ENCODE measurements around the gene BPIFB3.

Gene BPIFB3

DNA sequence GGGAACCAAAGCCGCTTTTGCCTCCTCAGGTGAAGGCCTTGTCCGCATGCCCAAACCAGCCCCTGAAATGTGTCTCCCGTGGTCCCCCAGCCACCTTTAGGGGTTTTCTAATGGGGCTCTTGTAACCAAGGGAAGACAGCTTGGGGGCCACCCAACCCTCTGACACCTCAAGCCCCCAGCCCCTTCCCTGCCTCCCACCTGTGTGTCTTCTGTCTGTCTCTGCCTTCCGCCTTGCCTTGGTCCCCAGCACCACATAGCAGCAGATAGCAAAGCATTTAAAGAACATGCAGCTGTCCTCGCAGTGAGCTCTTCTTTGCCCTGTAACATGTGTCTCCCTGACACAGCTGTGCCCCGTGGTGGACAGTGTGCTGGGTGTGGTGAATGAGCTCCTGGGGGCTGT is 9.6 kb downstream of the BPIFB3 start:
- no peak for DNase-seq

DNA sequence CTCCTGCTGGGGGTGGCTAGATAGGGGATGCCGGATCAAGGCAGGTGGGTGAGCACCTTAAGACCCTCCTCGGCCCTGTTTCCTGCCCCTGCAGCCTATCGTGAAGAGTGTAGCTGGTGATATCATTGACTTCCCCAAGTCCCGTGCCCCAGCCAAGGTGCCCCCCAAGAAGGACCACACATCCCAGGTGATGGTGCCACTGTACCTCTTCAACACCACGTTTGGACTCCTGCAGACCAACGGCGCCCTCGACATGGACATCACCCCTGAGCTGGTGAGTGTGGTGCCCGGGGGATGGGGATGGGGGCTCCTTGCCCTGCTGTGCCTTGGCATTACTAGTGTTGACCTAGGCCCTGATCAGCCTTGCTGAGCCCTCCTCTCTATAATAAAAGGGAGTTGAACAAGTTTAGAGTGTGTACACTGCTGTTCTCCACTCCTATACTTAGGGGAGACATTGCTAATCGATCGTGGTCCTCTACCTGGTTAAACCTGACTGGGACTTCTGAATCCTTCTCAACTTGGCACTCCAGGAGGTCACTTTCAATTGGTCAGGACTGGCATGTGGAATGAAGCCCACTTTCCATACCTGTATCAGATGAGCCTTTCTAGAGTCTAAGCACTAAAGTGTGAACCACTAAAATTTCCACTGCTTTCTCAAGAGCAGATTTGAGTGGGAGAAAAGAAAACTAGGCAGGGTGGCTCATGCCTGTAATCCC is 11.0 kb downstream of the BPIFB3 start:
- DNase-seq = no peak

DNA sequence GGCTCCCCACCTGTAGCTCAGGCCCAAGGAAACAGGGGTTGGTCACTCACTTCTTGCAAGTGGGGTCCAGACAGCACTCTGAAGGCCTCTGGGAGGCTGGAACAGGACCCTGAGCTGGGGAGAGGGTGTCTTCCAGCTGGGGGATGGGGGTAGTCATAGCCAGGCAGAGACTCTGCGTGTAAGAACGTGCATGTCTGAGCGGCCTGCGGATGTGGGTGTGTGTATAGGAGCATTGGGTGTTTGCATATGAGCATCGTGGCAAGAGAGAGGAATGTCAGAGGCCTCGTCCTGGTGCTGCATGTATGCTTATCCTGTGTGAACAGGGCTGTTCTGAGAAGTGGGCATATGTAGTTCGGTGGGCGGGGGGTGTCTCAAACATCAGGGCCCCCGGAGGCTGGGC is 12.1 kb downstream of the BPIFB3 start:
- no peak for DNase-seq

DNA sequence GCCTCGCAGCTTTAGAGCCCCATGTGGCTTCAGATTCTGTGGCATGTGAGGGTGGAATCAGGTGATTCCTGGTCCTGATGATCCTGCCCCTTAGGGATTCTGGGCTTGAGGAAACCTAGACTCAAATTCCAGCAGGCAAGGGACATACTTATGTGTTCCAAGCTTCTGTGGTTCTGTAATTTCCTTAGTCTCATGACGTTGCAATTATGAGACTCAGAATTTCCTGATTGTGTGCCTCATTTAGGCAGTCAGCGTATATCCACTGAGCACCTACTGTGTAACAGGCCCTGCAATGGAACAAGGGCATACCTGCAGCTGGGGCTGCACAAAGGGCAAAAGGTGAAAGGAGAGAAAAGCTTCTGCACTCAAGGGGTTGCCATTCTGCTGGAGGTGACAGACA is 14.1 kb downstream of the BPIFB3 start:
- DNase-seq = no peak

DNA sequence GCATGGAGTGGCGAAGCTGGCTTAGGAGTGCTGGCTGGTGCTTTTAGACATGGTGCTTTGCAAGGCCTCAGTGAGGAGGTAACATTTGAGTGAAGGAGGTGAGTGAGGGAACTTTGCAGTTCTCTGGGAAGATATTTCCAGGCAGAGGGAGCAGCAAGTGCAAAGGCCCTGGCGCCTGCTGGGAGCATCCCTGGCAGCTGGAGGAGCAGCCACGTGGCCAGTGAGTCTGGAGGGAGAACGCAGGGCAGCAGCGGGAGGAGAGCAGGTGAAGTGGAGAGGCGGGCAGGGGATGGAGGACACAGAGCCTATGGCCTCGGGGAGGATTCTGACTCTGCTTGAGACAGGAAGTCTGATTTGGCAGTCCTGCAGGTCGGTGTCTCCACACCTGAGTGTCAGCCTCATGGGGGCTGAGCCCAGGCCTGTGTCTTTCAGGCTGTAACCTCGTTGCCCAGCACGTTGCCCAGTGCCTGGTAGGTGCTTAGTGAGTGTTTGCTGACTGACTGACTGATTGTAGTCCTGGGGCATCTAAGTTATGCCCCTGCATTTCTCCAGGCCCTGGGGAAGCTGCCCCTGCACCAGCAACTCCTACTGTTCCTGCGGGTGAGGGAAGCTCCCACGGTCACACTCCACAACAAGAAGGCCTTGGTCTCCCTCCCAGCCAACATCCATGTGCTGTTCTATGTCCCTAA is 14.7 kb downstream of the BPIFB3 start:
- DNase-seq = no peak

DNA sequence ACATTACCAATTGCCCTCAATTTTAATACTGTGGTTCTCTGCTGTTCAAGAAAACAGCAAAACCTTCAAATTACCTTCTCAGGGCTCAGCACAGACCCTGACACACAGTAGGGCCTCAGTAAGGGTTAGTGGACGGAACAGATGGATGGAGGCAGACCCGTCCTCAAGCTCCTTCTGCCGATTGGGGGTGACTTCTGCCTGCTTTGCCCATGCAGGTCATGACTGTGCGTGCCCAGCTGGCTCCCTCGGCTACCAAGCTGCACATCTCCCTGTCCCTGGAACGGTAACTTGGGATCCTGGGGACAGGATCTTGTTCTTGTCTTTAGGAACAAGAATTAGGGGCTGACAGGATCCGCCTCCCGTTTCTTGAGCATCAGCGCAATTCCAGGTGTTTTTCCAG is 16.0 kb downstream of the BPIFB3 start:
- DNase-seq = no peak

DNA sequence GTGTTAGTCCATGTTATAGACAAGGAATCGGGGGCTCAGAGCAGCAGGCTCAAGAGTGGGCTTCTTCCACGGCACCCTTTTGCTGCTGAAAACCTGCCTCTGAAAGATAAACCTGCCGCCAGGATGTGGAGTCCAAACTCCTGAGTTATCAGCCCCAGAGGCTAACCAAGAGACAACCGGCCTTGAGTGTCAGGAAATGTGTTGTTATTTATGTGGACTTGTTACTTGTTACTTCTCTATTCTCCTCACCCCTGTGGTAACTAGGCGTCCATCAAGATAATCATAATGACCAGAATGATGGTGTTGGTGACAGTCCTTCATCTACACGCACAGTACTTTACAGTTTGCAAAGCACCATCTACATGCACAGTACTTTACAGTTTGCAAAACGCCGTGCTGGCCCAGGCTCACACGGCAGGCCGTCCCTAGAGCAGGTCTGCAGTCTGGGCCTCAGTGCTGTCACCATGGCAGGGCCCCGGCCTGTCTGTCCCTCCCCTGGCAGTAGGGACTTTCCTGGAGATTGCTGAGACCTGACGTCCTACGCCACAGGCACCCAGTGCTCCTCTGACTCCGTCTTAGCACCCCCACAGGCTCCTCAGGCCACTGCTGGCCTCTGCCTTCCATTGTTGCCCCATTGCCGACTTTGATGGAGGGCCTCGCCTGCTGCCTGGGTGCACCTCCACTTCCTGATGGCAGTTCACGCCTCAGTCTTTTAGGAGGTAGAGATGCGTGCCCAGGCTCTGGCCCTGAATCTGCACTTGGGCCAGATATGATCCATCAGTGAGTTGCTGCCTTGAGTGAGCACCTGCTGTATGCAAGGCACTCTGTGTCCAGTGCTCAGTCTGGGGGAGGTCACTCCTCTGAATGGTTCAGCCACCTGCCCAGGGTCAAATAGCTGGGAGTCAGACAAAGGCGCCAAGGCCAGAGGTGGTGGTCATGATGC is 16.7 kb downstream of the BPIFB3 start:
- no peak for DNase-seq

DNA sequence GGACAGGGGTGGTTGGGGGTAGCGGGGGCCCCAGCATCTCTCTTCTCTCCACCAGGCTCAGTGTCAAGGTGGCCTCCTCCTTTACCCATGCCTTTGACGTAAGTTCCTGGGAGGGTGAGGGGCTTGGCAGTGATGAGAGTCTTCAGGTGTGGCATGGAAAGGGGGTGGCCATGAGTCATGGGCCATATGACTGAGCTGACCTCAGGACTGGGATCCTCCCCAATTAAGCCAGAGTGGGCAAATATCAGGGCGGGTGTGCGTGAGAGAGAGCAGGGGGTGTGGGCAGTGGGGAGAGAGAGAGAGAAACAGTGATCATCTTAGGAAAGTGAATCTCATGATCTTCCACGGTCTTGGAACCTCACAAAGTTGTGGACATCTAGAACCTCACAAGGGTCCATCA is 17.5 kb downstream of the BPIFB3 start:
- DNase-seq = no peak

DNA sequence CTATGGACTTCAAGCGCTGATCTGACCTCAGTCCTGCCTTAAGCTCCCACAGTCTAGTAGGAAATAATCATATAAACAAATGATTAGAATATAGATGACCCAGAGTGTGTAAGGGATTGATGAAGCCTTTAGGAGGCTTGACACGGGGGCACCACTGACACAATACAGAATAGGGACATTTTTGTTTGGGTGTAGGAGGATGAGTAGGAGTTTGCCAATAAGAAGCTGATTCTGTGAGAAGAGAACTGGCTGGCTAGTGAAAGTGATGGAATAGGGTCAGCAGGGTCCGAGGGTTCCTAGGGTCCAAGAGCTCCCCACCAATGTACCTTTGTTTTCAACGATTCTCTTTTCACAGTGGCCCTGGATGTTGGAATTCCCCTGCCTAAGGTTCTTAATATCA is 18.7 kb downstream of the BPIFB3 start:
- no peak for DNase-seq

DNA sequence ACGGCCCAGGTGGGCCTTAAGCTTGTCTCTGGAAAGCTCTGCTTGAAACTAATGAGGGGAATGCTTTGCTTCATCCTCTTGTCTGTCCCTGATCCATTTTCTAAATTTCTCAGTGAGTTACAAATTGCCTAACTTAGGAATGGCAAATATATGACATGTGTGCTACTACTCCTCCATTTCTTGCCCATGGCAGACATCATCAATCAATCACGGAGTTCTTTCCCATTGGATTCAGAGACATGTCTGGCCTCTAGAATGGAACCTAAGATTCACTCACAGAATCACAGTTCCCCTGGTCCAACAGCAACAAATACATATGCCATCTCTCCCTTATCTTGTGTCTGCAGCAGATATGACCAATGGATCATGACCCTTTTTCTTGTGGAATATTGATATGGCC is 19.1 kb downstream of the BPIFB3 start:
- no peak for DNase-seq

DNA sequence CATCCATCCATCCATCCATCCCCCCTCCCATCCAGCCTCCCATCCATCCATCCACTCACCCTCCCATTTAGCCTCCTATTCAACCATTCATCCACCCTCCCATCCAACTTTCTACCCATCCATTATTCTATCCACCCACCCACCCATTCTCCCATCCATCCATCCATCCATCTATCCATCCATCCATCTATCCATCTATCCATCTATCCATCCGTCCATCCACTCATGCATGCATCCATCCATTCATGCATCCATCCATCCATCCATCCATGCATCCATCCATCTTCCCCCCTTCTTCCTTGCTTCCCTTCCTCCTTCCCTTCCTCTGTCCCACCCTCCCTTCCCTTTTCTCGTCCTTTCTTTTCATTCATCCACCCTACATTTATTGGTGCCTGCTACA is 21.0 kb downstream of the BPIFB3 start:
- no peak for DNase-seq

DNA sequence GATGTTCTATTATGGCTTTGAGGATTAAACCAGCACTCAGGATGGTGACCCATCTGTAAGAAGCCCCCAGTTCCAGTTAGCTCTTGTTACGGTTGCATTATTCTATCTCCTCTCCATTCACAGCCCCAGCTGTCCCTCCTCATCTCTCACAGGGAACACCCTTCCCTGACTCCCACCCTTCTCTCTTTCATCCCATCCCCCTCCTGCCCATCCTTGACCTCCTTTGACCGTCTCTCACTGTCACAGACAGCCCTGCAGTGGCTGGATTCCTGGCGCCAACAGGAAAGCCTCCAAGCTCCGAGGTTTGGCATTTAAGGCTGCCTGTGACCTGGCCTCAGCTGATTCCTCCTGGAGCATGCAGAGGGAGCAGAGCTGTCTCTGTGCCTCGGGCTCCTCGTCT is 21.6 kb downstream of the BPIFB3 start:
- DNase-seq = no peak

DNA sequence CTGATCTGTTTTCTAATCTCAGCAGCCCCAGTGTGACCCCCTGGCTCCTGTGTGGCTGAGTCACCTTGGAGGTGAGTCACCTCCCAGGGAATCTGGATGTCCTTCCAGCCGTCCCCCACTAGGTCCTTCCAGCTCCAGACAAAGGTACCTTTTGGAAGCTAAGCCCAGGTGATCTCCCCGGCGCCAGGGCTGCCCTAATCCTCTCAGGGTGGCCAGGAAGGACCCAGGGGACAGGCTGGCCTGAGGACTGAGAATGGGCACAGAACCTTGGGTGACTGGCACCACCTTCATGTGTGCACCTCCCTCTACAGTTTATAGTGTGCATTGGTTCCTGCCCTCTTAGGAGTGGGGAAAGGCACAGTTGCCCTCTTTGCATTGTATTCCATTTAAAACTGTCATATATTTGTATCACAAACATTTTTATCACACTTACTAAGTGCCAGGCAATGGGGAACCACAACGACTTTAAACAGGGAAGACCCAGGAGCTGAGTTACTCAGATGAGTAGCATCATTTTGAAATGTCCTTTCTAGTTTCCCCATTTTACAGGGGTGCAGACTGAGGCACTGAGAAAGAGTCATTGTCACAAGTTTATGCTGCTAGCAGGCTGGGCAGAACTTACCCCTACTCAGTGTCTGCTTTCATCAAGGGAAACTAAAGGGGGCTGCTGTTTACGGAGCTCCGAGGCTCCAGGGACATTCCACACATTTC is 23.1 kb downstream of the BPIFB3 start:
- DNase-seq = no peak

DNA sequence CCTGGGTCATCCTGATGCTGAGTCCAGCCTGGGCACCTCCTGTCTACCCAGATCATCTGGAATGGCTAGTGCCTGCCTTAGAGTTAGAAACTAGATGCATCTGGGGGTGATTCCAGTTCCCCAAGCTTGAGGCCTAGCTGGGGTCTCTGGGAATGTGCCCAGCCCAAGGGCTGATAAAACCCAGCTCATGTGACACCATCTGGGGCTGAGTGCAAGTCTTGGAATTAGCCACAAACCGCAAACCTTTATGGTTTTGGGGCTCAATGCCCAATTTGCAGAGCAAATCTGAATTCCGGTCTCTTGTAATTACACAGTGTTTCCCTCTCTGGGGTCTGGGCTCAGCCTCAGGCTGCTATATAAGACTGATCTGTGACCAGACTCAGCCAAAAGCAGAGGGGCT is 25.6 kb downstream of the BPIFB3 start, which contains the start of gene BPIFB4:
Gene BPIFB4 (plus strand): TSS at position 385 of the 400 bp plus-strand sequence. CDS start 1,884 bp downstream, outside the sequence.
- DNase-seq = no peak

DNA sequence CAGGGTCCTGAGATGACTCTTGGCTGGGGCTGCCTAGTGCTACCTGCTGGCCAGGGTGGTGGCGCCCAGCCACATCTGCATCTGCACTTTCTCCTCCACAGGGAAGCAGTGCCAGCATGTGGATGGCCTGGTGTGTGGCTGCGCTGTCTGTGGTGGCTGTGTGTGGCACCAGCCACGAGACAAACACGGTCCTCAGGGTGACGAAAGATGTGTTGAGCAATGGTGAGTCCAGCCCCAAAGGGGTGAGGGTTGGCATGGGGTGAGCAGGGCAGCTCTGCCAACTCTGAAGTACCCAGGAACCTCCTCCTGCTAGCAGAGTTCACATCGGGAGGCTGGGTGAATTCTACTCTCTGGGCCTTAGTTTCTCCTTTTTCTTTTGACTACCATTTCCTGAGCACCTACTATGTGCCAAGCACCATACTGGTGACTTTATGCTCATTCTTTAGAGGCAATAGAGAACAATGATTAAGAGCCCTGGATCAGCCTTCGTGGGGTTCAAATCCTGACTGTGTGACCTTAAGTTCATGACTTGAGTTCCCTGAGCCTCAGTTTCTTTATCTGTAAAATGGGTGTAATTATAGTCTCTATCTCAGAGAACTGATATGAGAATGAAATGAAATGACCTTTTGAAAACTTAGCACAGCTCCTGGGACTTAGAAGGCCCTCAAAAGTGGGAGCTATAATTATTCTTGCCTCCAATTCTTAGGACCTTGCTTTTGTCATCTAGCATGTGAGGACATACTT is 27.9 kb downstream of the BPIFB3 start:
- DNase-seq = no peak

DNA sequence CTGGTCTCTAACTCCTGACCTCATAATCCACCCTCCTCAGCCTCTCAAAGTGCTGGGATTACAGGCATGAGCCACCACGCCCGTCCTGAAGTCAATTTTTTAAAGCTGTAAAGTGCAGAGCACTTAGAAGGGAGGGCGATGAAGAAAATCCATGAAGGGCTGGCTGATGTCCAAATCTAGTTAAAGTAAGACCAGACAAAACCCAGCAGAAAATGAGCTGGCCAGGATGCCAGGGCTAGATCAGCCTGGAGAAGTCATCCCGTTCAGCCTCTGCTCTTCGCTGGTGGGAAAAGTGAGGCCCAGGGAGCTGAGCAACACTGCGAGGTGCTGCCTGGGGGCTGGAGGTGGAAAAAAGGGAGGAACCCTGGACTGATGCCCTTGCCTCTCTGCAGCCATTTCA is 28.8 kb downstream of the BPIFB3 start:
- DNase-seq = no peak

DNA sequence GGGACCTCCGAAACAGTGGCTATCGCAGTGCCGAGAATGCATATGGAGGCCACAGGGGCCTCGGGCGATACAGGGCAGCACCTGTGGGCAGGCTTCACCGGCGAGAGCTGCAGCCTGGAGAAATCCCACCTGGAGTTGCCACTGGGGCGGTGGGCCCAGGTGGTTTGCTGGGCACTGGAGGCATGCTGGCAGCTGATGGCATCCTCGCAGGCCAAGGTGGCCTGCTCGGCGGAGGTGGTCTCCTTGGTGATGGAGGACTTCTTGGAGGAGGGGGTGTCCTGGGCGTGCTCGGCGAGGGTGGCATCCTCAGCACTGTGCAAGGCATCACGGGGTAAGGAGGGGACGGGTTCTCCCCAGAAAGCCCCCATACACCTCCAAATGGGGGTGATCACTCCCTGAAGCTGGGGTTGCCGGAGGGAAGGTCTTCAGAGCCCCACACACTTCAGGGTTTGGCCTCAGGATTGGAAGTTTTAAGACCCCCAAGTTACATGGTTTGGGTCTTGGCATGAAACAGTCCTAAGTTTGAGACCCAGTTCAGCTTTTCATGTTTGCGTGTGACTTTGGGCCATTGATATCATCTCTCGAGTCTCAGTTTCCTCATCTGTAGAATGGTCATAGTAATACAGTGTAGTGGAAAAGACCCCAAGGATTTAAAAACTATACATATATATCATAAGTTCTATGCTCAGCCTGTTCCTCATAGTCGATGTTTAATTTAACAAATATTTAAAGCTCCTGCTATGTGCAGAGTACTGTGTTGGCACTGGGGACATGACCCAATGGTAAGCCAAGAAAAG is 30.0 kb downstream of the BPIFB3 start:
- DNase-seq = no peak

DNA sequence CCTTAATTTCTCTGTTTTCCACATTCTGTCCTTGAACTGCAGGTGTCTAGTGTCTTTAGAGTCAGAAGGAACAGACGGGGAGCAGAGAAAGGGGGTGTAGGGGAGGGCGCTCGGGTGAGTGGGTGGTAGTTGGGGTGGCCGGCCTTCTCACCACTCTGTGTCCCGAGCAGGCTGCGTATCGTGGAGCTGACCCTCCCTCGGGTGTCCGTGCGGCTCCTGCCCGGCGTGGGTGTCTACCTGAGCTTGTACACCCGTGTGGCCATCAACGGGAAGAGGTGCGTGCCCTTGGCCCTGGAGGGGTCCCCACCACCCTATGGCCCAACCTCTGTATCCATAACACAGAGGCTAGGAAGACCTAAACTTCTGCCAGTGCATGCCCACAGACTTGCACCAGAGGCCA is 31.0 kb downstream of the BPIFB3 start:
- no peak for DNase-seq

DNA sequence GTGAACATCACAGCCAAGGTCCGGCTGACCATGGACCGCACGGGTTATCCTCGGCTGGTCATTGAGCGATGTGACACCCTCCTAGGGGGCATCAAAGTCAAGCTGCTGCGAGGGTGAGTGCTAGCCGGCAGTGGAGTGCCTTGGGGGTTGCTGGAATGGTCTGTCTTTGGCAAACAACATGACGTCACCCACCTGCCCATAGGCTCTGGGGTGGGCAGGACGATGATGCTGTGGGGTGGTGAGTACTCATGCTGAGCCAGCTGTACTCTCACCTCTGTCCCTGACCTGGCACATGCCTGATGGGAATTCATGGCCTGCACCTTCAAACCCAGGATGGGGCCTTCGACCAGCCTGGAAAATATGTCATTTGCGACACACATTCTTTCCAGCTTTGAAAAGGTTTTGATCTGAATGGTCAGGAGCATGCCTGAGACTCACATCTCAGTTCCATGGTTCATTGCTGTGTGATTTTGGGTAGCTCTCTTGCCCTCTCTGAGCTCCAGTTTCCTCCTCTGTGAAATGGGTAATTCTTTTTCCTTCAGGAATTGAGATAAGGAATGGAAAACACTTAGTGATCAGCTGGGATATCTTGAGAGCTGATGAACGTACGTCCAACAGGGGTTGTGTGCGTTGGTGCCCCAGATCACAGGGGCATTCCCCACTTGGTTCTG is 32.5 kb downstream of the BPIFB3 start:
- no peak for DNase-seq

DNA sequence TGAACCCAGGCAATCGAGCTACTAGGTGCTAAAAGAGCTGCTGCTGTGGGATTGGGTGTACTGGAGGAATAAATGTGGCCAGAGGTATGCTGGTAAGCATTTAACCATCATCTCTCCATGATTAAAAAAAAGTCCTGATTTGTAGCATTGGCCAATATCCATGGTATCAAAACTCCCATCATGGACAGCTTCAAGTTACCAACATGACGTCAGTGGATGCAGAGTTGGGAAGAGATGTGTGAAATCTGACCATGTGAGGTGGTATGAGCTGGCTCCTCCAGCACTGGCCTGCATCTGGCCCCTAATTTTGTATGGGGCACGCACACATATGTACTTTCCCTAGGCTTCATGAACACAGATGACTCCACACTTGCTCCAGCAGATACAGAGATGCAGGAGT is 37.4 kb downstream of the BPIFB3 start:
- DNase-seq = no peak

DNA sequence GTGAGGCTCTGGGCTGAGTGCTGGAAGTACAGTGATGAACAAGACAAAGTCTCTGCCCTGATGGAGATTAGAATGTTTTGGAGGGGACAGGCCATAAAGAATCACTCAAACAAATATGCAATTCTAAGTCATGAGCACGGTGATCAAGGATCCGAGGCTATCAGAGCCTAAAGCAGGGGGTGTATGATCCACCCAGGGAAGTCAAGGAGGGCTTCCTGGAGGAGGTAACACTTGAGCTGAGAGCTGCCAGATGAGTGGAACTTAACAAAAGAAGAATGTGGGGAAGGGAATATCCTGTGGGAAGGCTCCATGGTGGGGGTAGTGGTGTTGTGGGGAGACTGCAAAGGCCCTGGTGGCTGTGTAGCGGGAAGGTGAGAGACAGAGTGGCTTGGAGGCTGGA is 38.0 kb downstream of the BPIFB3 start:
- no peak for DNase-seq
